GM12891 (cell line): ENCODE data around the gene STK16.

ENCODE experiments used
- POLR2A ChIP-seq: IDR thresholded peaks from 2 replicates; pipeline ENCODE4 v1.6.1; 2011; ENCODE audit warnings: low read depth, low read length, control low read depth
- POLR2AphosphoS5 ChIP-seq: IDR thresholded peaks from 2 replicates; pipeline ENCODE4 v1.6.1; 2011; ENCODE audit warnings: low read depth, low read length, control low read depth
- SPI1 ChIP-seq: IDR thresholded peaks from 2 replicates; pipeline ENCODE4 v1.6.1; 2011; ENCODE audit warnings: low read depth, low read length, control low read depth
- TAF1 ChIP-seq: IDR thresholded peaks from 2 replicates; pipeline ENCODE4 v1.6.1; 2011; ENCODE audit warnings: low read depth, low read length, control low read depth

- TF ChIP-seq SPI1: no peak
- no peak for TF ChIP-seq POLR2A
- TF ChIP-seq POLR2AphosphoS5: no peak
- TF ChIP-seq TAF1: no peak
Observed at GRCh38 chr2:219282375-219282774, 37.1 kb downstream of the STK16 start.
